K562 (cell line): ENCODE results near the gene PTK7. TPM values are rescaled to one million over a fixed set of nuclear protein-coding genes. Genes with fewer than 3 reads are reported as not detected.

Experiments used
- ATAC-seq: fragments of 200-7000 bp; cut with Tn5 transposase; 3 replicates; pipeline ENCODE4 v1.9.1; 2020; ENCODE audit warnings: moderate library complexity
- BruUV-seq: library from RNA; stranded (reverse); fragments of 400-500 nt; replicated peaks from 2 replicates; lab custom pipeline; 2021; lab: Mats Ljungman, UMichigan
- CTCF ChIA-PET: fragments of 300-600 bp; formaldehyde crosslinking; extraction: SDS; loops from one replicate; lab custom pipeline; 2021; ENCODE audit warnings: low intra/inter-chr PET ratio; lab: Yijun Ruan, JAX
- POLR2A ChIA-PET: fragments of 300-600, 350-650 bp; sonication (Branson Sonifier 250); formaldehyde crosslinking; extraction: SDS; loops from one replicate; lab custom pipeline; 2021; ENCODE audit warnings: antibody characterized with exemption, inconsistent platforms; lab: Yijun Ruan, JAX
- DNase-seq, 4 experiments: peaks; one replicate each; pipeline versions ENCODE4 v3.0.0 to v3.0.0-alpha.2; 2011 to 2018; ENCODE audit warnings: low spot score in 3 of 4, mixed read lengths in 3 of 4; ENCODE audit errors: extremely low read depth in 1 of 4
- FAIRE-seq: peaks from 2 replicates; lab custom pipeline; 2011; peaks lifted over from hg19 to GRCh38; lab: Jason Lieb, UNC
- H2AFZ ChIP-seq: 2 replicates; pipeline ENCODE4 v1.6.0; 2011; ENCODE audit warnings: low read depth, low read length, control low read depth, inconsistent platforms
- H3K27ac ChIP-seq: fragments of 200-600 bp; 3 replicates; pipeline ENCODE4 v1.8.0; 2011; ENCODE audit warnings: low read depth, mild to moderate bottlenecking, control low read depth, inconsistent platforms, low read length, moderate library complexity, mixed read lengths; ENCODE audit errors: extremely low read depth
- H3K27me3 ChIP-seq, 2 experiments: fragments of 300-600 bp in 1 of 2; 2 replicates in 1 of 2; 3 replicates in 1 of 2; pipeline versions ENCODE4 v1.6.0 to v1.8.0; 2011; ENCODE audit warnings: inconsistent platforms in 2 of 2, low read length in 2 of 2, mild to moderate bottlenecking in 1 of 2, mixed read lengths in 1 of 2, moderate library complexity in 1 of 2; ENCODE audit not compliant: control insufficient read depth in 2 of 2, insufficient read depth in 2 of 2
- H3K36me3 ChIP-seq: fragments of 300-600 bp; 3 replicates; pipeline ENCODE4 v1.8.0; 2011; ENCODE audit warnings: mild to moderate bottlenecking, low read length, inconsistent platforms; ENCODE audit not compliant: control insufficient read depth, insufficient read depth
- H3K4me1 ChIP-seq, 2 experiments: fragments of 200-600 bp in 1 of 2; replicated peaks in 1 of 2; 2 replicates in 1 of 2; 3 replicates in 1 of 2; pipeline versions ENCODE4 v1.5.1 to v1.8.0; 2011; ENCODE audit warnings: inconsistent platforms in 2 of 2, low read length in 2 of 2, mild to moderate bottlenecking in 1 of 2, mixed read lengths in 1 of 2, moderate library complexity in 1 of 2; ENCODE audit not compliant: control insufficient read depth in 2 of 2, insufficient read depth in 2 of 2
- H3K4me2 ChIP-seq: 2 replicates; pipeline ENCODE4 v1.6.1; 2011; ENCODE audit warnings: low read length, control low read depth, inconsistent platforms, mixed read lengths; ENCODE audit not compliant: insufficient read depth
- H3K4me3 ChIP-seq: fragments of 200-600 bp; sonication (generic), shearing (Covaris generic); 2 replicates; pipeline ENCODE4 v1.5.1; 2016; ENCODE audit warnings: control low read depth, inconsistent platforms
- H3K79me2 ChIP-seq: fragments of 200-600 bp; 3 replicates; pipeline ENCODE4 v1.8.0; 2011; ENCODE audit warnings: low read length, inconsistent platforms; ENCODE audit not compliant: control insufficient read depth, insufficient read depth
- H3K9ac ChIP-seq, 2 experiments: 2 replicates each; pipeline versions ENCODE4 v1.6.0 to v1.6.1; 2011; ENCODE audit warnings: low read depth in 2 of 2, low read length in 2 of 2, control low read depth in 1 of 2, inconsistent platforms in 1 of 2, mild to moderate bottlenecking in 1 of 2, mixed read lengths in 1 of 2; ENCODE audit not compliant: insufficient read depth in 1 of 2
- H3K9me1 ChIP-seq: one replicate; pipeline ENCODE4 v1.6.0; 2011; ENCODE audit warnings: inconsistent platforms, mild to moderate bottlenecking, low read length, moderate library complexity; ENCODE audit not compliant: control insufficient read depth, insufficient read depth
- H3K9me3 ChIP-seq: replicated peaks from 2 replicates; pipeline ENCODE4 v1.5.1; 2011; ENCODE audit warnings: low read depth, low read length, inconsistent platforms; ENCODE audit not compliant: control insufficient read depth, insufficient read depth
- H4K20me1 ChIP-seq: replicated peaks from 2 replicates; pipeline ENCODE4 v1.6.1; 2011; ENCODE audit warnings: low read length, inconsistent platforms, mixed read lengths; ENCODE audit not compliant: control insufficient read depth, insufficient read depth
- CSDE1 ChIP-seq, 2 experiments: fragments of 450-650 bp; IDR thresholded peaks; 2 replicates each; pipeline ENCODE4 v1.6.1; 2016; ENCODE audit warnings: mild to moderate bottlenecking in 1 of 2
- EZH2 ChIP-seq: IDR thresholded peaks from 2 replicates; pipeline ENCODE4 v1.6.1; 2012; ENCODE audit warnings: low read depth, mild to moderate bottlenecking, inconsistent platforms, low read length, borderline replicate concordance
- KDM2B ChIP-seq: fragments of 250-450 bp; sonication (Bioruptor Pico); IDR thresholded peaks from 2 replicates; pipeline ENCODE4 v1.8.0; 2021; ENCODE audit warnings: mild to moderate bottlenecking, moderate library complexity
- RHOXF2B ChIP-seq: fragments of 250-450 bp; sonication (Bioruptor Pico); conservative IDR thresholded peaks from 2 replicates; pipeline ENCODE4 v1.5.1; 2021
- RNF2 ChIP-seq: sonication (generic); IDR thresholded peaks from 2 replicates; pipeline ENCODE4 v1.6.1; 2016
- STAT5B ChIP-seq: fragments of 250-450 bp; sonication (Bioruptor Pico); IDR thresholded peaks from 2 replicates; pipeline ENCODE4 v1.8.0; 2021; ENCODE audit warnings: mild to moderate bottlenecking, inconsistent platforms
- TAF7 ChIP-seq: fragments of 450-650 bp; IDR thresholded peaks from 2 replicates; pipeline ENCODE4 v1.6.1; 2016; ENCODE audit warnings: missing genetic modification characterization, missing compliant biosample characterization
- TARDBP ChIP-seq: fragments of 450-650 bp; IDR thresholded peaks from 2 replicates; pipeline ENCODE4 v1.6.1; 2016
- ZNF12 ChIP-seq: sonication (generic); formaldehyde crosslinking; IDR thresholded peaks from 2 replicates; pipeline ENCODE4 v1.4.0; 2020; ENCODE audit warnings: mild to moderate bottlenecking, missing genetic modification reagents
- ZNF695 ChIP-seq: fragments of 450-650 bp; formaldehyde crosslinking; IDR thresholded peaks from 2 replicates; pipeline ENCODE4 v1.4.0; 2020; ENCODE audit warnings: mild to moderate bottlenecking, moderate library complexity
- WGBS: fragments of 100-300 bp; shearing (Covaris generic); methylation state at CpG from one replicate; pipeline ENCODE4 v1.1.6; 2016; ENCODE audit warnings: low coverage, mixed read lengths; ENCODE audit not compliant: insufficient coverage; ENCODE audit errors: missing lambda C conversion rate; 5-methylcytosine and 5-hydroxymethylcytosine counted together
- in situ Hi-C: fragments of 300-500 bp; cut with MboI; formaldehyde crosslinking; loops from 4 replicates; pipeline ENCODE4 v1.15.0; 2018; ENCODE audit warnings: inconsistent platforms, mixed read lengths
- intact Hi-C: fragments of 100-400 bp; cut with micrococcal nuclease; formaldehyde crosslinking; loops from 2 replicates; pipeline ENCODE4 v1.14.2; 2022
- polyA plus RNA-seq, 8 experiments: library from polyadenylated mRNA; depleted of rRNA in 4 of 8; stranded (reverse) in 5 of 8; unstranded in 3 of 8; fragments of >200 nt; fragmentation: Nextera tagmentation in 2 of 8; fragmentation: Illumina TruSeq in 1 of 8; extraction: Ambion mirVana in 2 of 8; extraction: Trizol in 1 of 8; gene quantifications; 2 replicates each; pipeline versions ENCODE4 v1.2.1 to v1.2.3, GENCODE V29; 2011 to 2014; ENCODE audit warnings: inconsistent platforms in 1 of 8, missing spikeins in 1 of 8
- total RNA-seq, 7 experiments: library from RNA; depleted of rRNA in 6 of 7; stranded (reverse); fragments of >200 nt in 6 of 7; fragmentation: Illumina TruSeq in 2 of 7; extraction: Trizol in 2 of 7; gene quantifications; 2 replicates each; pipeline versions ENCODE4 v1.2.1 to v1.2.3, GENCODE V29; 2011 to 2021; ENCODE audit warnings: low replicate concordance in 1 of 7
- TF ChIP-seq, protein P1 (sequence below): fragments of 200-800 bp; sonication (Bioruptor generic); IDR thresholded peaks from 2 replicates; pipeline ENCODE4 v1.6.1; 2016; ENCODE audit warnings: missing genetic modification characterization, missing compliant biosample characterization
- TF ChIP-seq, protein P2 (sequence below): fragments of 250-450 bp; sonication (Bioruptor Pico); IDR thresholded peaks from 2 replicates; pipeline ENCODE4 v1.5.1; 2021; ENCODE audit warnings: mild to moderate bottlenecking
- TF ChIP-seq, protein P3 (sequence below): sonication (generic); formaldehyde crosslinking; IDR thresholded peaks from 2 replicates; pipeline ENCODE4 v1.8.1; 2022; ENCODE audit warnings: missing genetic modification reagents
- TF ChIP-seq, protein P4 (sequence below): fragments of 250-450 bp; sonication (Bioruptor Pico); IDR thresholded peaks from 2 replicates; pipeline ENCODE4 v1.5.0; 2021; ENCODE audit warnings: mild to moderate bottlenecking, borderline replicate concordance

Gene PTK7
- total and polyA plus RNA-seq, 9 of the 15 experiments (the other 6 are each of a cell fraction or from before 2014, with no cell fraction given) = 0.20 to 6.8 (median 4.2) TPM

DNA sequence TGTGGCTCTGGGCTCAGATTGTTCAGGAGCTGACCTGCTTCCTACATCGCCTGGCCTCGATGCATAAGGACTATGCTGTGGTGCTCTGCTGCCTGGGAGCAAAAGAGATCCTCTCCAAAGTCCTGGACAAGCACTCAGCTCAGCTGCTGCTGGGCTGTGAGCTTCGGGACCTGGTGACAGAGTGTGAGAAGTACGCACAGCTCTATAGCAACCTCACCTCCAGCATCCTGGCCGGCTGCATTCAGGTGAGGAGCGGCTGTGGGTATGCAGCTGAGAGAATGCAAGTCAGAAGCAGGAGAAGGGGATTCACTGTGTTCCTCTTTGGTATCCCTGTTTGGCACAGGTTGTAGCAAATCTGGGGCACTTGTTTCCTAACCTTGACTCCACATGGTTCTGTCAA is 123.8 kb downstream of the PTK7 start:
- CTCF ChIA-PET = no interaction called here
- in situ Hi-C loops (no loop called here), intact Hi-C loops (no loop called here)
- H3K9ac ChIP-seq = no peak overlapping the region
- no peak for DNase-seq
- no peaks in the 10 kb centered on the region; the same call in 1 of the 2 replicates for H4K20me1 ChIP-seq
- no peak overlapping the region for H3K4me3 ChIP-seq
- no peaks in the 10 kb centered on the region for H3K27me3 ChIP-seq
- WGBS = 28% methylated on average over 6 of the region's 6 CpGs
- H3K27ac ChIP-seq = no peak overlapping the region
- no TSS peak for BruUV-seq
- H3K9me1 ChIP-seq = no peaks in the 10 kb centered on the region
- no peak for ATAC-seq
- H3K4me1 ChIP-seq = peaks cover 0 to 3% of the 10 kb centered on the region in 2 experiments; a peak in 2 of 5 replicates
- peaks cover 9% of the 10 kb centered on the region; the same call in 1 of the 3 replicates for H3K36me3 ChIP-seq
- no peak overlapping the region for H3K4me2 ChIP-seq
- no peaks in the 10 kb centered on the region for H3K79me2 ChIP-seq
- no peak for FAIRE-seq
- POLR2A ChIA-PET = interaction anchor here (0.6 to 3.8 kb wide), 6 partner anchors 8 to 270 kb away, joined by 3 to 15 read pairs (median 6); no protein-coding TSS in a partner anchor
- H3K9me3 ChIP-seq = no peaks in the 10 kb centered on the region
- no peak overlapping the region for H2AFZ ChIP-seq
- TF ChIP-seq STAT5B (CRISPR knock-in tag) = no peak
- TF ChIP-seq CSDE1 (IDR thresholded peaks at IDR 0.05) = no peak
- TF ChIP-seq, protein P1, sequence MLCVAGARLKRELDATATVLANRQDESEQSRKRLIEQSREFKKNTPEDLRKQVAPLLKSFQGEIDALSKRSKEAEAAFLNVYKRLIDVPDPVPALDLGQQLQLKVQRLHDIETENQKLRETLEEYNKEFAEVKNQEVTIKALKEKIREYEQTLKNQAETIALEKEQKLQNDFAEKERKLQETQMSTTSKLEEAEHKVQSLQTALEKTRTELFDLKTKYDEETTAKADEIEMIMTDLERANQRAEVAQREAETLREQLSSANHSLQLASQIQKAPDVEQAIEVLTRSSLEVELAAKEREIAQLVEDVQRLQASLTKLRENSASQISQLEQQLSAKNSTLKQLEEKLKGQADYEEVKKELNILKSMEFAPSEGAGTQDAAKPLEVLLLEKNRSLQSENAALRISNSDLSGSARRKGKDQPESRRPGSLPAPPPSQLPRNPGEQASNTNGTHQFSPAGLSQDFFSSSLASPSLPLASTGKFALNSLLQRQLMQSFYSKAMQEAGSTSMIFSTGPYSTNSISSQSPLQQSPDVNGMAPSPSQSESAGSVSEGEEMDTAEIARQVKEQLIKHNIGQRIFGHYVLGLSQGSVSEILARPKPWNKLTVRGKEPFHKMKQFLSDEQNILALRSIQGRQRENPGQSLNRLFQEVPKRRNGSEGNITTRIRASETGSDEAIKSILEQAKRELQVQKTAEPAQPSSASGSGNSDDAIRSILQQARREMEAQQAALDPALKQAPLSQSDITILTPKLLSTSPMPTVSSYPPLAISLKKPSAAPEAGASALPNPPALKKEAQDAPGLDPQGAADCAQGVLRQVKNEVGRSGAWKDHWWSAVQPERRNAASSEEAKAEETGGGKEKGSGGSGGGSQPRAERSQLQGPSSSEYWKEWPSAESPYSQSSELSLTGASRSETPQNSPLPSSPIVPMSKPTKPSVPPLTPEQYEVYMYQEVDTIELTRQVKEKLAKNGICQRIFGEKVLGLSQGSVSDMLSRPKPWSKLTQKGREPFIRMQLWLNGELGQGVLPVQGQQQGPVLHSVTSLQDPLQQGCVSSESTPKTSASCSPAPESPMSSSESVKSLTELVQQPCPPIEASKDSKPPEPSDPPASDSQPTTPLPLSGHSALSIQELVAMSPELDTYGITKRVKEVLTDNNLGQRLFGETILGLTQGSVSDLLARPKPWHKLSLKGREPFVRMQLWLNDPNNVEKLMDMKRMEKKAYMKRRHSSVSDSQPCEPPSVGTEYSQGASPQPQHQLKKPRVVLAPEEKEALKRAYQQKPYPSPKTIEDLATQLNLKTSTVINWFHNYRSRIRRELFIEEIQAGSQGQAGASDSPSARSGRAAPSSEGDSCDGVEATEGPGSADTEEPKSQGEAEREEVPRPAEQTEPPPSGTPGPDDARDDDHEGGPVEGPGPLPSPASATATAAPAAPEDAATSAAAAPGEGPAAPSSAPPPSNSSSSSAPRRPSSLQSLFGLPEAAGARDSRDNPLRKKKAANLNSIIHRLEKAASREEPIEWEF (CRISPR knock-in tag) = no peak
- TF ChIP-seq TARDBP = no peak
- no peak for TF ChIP-seq RNF2
- TF ChIP-seq TAF7 (tag) = no peak
- TF ChIP-seq KDM2B = no peak
- no peak for TF ChIP-seq ZNF695 (CRISPR knock-in tag)
- TF ChIP-seq EZH2 = no peak
- TF ChIP-seq, protein P2, sequence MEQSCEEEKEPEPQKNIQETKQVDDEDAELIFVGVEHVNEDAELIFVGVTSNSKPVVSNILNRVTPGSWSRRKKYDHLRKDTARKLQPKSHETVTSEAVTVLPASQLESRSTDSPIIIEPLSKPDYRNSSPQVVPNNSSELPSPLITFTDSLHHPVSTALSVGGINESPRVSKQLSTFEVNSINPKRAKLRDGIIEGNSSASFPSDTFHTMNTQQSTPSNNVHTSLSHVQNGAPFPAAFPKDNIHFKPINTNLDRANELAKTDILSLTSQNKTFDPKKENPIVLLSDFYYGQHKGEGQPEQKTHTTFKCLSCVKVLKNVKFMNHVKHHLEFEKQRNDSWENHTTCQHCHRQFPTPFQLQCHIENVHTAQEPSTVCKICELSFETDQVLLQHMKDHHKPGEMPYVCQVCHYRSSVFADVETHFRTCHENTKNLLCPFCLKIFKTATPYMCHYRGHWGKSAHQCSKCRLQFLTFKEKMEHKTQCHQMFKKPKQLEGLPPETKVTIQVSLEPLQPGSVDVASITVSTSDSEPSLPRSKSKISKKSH (CRISPR knock-in tag) = no peak
- TF ChIP-seq, protein P3, sequence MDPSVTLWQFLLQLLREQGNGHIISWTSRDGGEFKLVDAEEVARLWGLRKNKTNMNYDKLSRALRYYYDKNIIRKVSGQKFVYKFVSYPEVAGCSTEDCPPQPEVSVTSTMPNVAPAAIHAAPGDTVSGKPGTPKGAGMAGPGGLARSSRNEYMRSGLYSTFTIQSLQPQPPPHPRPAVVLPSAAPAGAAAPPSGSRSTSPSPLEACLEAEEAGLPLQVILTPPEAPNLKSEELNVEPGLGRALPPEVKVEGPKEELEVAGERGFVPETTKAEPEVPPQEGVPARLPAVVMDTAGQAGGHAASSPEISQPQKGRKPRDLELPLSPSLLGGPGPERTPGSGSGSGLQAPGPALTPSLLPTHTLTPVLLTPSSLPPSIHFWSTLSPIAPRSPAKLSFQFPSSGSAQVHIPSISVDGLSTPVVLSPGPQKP (CRISPR knock-in tag) = no peak
- TF ChIP-seq, protein P4, sequence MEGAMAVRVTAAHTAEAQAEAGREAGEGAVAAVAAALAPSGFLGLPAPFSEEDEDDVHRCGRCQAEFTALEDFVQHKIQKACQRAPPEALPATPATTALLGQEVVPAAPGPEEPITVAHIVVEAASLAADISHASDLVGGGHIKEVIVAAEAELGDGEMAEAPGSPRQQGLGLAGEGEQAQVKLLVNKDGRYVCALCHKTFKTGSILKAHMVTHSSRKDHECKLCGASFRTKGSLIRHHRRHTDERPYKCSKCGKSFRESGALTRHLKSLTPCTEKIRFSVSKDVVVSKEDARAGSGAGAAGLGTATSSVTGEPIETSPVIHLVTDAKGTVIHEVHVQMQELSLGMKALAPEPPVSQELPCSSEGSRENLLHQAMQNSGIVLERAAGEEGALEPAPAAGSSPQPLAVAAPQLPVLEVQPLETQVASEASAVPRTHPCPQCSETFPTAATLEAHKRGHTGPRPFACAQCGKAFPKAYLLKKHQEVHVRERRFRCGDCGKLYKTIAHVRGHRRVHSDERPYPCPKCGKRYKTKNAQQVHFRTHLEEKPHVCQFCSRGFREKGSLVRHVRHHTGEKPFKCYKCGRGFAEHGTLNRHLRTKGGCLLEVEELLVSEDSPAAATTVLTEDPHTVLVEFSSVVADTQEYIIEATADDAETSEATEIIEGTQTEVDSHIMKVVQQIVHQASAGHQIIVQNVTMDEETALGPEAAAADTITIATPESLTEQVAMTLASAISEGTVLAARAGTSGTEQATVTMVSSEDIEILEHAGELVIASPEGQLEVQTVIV = no peak
- no peak for TF ChIP-seq ZNF12 (CRISPR knock-in tag)
- TF ChIP-seq RHOXF2B (CRISPR knock-in tag) = no peak
